Bronchial epithelial cell (primary cell): ENCODE data around the gene COX20. TPM values are rescaled to one million over a fixed set of nuclear protein-coding genes. Genes with fewer than 3 reads are reported as not detected.

Source experiments
- DNase-seq: peaks from one replicate; pipeline ENCODE4 v3.0.0-alpha.2; 2010; ENCODE audit warnings: low read depth
- FAIRE-seq: peaks from 2 replicates; lab custom pipeline; 2011; peaks lifted over from hg19 to GRCh38; lab: Jason Lieb, UNC
- H3K27me3 ChIP-seq: 2 replicates; pipeline ENCODE4 v1.5.1; 2011; ENCODE audit warnings: low read length; ENCODE audit not compliant: control insufficient read depth, insufficient read depth
- H3K36me3 ChIP-seq: 2 replicates; pipeline ENCODE4 v1.5.1; 2011; ENCODE audit warnings: low read length; ENCODE audit not compliant: control insufficient read depth, insufficient read depth
- H3K4me3 ChIP-seq: 2 replicates; pipeline ENCODE4 v1.5.1; 2011; ENCODE audit warnings: mild to moderate bottlenecking, low read depth, low read length, control low read depth
- total RNA-seq: library from RNA; depleted of rRNA; stranded (reverse); fragments of >200 nt; gene quantifications from 2 replicates; pipeline ENCODE4 v1.2.1, GENCODE V29; 2014
- TF ChIP-seq, protein P1 (sequence below): IDR thresholded peaks from 2 replicates; pipeline ENCODE4 v1.5.1; 2011; ENCODE audit warnings: mild to moderate bottlenecking, moderate library complexity, low read length, control low read depth, inconsistent platforms; ENCODE audit not compliant: insufficient read depth, severe bottlenecking

COX20 gene
- total RNA-seq, 1 donor from 2014 or later: 11.1 TPM

DNA sequence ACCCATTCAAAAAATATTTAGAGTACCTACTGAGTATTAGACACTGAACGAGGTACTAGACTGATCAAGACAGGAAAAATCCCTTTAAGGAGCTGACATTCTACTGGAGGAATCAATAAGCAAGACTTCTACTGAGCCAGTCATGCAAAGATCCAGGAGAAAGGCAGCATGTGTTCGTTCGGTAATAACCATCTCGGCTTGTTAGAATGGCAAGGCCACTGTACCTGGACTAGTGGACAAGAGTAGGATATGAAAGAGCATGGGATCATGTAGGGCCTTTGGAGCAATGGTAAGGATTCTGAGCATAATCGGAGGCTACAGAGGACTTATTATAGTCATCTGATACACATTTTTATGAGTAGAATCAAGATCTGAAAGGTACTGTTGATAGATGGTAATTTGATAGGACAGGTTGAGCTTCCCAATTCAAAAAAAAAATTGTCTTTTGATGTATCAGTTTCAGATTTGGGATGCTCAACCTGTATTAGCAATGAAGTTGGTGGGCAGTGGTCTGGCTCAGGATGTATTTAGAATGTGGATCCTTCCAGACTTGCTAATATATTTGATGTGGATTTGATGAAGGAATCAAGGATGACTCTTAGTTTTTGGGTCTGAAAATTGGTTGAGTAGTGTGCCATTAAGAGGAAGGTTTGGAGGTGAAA lies 2.3 kb downstream of the COX20 start:
- TF ChIP-seq, protein P1, sequence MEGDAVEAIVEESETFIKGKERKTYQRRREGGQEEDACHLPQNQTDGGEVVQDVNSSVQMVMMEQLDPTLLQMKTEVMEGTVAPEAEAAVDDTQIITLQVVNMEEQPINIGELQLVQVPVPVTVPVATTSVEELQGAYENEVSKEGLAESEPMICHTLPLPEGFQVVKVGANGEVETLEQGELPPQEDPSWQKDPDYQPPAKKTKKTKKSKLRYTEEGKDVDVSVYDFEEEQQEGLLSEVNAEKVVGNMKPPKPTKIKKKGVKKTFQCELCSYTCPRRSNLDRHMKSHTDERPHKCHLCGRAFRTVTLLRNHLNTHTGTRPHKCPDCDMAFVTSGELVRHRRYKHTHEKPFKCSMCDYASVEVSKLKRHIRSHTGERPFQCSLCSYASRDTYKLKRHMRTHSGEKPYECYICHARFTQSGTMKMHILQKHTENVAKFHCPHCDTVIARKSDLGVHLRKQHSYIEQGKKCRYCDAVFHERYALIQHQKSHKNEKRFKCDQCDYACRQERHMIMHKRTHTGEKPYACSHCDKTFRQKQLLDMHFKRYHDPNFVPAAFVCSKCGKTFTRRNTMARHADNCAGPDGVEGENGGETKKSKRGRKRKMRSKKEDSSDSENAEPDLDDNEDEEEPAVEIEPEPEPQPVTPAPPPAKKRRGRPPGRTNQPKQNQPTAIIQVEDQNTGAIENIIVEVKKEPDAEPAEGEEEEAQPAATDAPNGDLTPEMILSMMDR: no peak
- FAIRE-seq: no peak
- DNase-seq: no peak

DNA sequence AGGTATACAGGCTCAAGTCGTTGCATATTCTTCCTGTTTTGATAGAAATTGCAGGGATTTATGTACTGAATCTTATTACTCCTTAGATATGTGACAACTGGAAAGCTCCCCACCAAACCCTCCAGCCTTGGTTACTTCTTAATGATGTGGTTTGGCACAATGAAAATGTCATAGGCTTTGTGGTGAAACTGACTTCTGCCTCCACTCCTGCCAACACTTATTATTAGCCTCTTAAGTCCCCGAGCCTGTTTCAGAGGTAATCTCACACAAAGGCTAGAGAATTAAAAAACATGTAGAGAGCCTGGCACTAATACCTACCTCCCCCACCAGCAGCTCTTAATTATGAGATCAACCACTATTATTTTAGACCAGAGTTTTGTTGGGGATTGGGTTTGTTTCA lies 4.2 kb downstream of the COX20 start:
- H3K27me3 ChIP-seq: no peaks in the 10 kb centered on the region
- TF ChIP-seq, protein P1: no peak
- DNase-seq: no peak
- H3K4me3 ChIP-seq: no peak overlapping the region
- H3K36me3 ChIP-seq: peaks cover 4% of the 10 kb centered on the region
- FAIRE-seq: no peak

More for the DNA sequence above, 2.3 kb downstream of the COX20 start:
- no peaks in the 10 kb centered on the region for H3K36me3 ChIP-seq
- no peak overlapping the region for H3K4me3 ChIP-seq
- H3K27me3 ChIP-seq: no peaks in the 10 kb centered on the region

DNA sequence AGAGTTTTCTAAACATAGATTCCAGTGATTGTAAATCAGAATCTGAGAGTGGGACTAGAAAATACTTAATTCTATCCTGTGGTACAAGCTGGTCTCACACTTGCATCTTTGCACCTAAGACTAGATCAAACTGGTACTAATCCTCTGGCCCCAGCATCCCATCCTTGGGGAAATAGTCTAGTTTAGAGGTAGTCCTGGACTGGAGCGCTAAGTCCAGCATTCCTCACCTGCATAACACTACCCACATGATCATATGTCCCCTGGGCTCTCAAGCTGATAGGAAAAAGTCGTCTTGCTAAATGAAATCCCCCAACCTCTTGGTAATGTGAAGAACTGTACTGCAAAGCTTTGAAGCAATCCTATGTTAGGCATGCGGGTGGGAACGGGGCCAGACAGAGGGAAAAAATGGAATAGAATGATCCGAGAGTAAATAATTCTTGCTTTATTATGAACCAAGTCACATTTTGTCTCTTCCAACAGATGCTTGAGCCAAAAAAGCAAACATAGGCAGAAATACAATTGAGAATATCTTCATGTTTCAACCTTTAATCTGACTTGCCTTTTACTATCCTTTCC lies 4.8 kb downstream of the COX20 start:
- DNase-seq (no peak), FAIRE-seq (no peak)
- peaks cover 4% of the 10 kb centered on the region for H3K36me3 ChIP-seq
- TF ChIP-seq, protein P1: no peak
- H3K4me3 ChIP-seq: no peak overlapping the region
- no peaks in the 10 kb centered on the region for H3K27me3 ChIP-seq

DNA sequence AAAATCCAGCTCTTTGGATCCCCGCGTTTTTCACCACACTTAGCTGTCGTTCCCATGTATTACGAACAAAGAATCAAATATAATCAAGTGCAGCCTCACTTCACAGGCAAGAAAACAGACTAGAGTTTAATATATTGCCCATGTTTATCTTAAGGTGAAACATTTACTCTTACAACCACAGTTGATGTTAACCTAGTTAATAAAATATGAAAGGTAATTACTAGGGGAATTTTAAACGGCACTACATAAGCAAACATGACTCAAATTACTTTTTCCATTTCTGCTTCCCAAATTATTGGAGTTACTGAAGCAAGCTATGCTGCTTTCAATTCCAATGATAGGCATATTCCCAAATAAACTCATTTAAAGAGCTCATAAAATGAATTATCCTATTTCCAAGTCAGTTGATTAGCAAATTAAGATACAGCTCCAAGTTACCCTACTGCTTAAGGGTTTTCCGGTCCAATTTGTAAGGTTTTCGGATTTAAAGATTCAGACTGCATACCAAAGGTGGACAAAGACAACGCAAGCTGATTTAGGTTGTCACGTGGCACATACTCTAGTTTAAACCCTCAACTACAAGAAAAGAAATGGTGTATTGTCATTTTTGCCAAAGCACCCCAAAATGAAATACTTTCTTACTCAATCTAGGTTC lies 5.9 kb downstream of the COX20 start:
- FAIRE-seq: no peak
- no peaks in the 10 kb centered on the region for H3K27me3 ChIP-seq
- TF ChIP-seq, protein P1: no peak
- peaks cover 5% of the 10 kb centered on the region for H3K36me3 ChIP-seq
- no peak for DNase-seq
- H3K4me3 ChIP-seq: no peak overlapping the region

DNA sequence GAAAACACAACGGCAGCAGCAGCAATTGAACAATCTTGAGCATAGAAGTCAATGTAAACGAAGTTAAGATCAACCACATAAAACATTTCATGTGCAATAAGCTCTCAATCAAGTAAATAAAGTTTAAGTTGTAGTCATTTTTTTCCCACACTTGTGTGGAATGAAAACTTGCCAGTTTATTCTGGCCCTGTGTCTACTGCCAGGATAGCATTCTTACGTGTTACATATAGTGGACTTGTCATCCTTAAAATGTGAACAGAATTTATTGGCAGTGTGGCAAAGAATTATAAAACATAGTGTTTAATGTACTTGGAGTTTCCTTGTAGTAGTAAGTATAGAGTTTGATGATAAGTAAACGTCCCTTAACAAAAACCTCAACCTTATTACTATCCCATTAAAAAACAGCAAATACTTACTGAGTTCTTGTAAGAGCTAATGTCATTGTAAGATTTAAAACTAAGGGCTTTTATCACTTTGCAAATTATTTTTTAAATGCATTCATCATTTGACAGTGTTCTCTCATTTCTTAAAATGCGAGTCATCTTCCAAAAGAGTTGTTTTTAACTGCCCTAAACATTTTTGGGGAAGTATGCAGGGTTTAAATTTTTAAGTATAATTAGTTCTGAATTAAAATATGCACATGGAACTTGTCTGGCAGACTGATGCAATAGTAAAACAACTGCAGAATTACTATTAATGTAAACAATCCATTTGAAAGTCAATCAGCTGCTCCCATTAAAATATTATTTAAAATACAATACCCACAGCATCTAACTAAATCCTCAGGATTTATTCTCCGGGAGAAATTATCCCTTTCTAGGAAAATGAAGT lies 7.9 kb downstream of the COX20 start:
- H3K36me3 ChIP-seq: peaks cover 5% of the 10 kb centered on the region
- DNase-seq: no peak
- H3K4me3 ChIP-seq: no peak overlapping the region
- FAIRE-seq: no peak
- TF ChIP-seq, protein P1: no peak
- H3K27me3 ChIP-seq: no peaks in the 10 kb centered on the region
